Pons (tissue), 1 donor: Measurements from ENCODE around the gene DNAJC21.
A peak's percentile ranks its signal among the peaks of the same experiment; 100 is the strongest.

Experiments used
- DNase-seq: peaks from one replicate; pipeline ENCODE4 v3.0.0-alpha.2; 2016; ENCODE audit warnings: low spot score

The DNAJC21 gene

GRCh38 chr5:34982823-34983222, 53.5 kb downstream of the DNAJC21 start:
- no peak for DNase-seq

DNA sequence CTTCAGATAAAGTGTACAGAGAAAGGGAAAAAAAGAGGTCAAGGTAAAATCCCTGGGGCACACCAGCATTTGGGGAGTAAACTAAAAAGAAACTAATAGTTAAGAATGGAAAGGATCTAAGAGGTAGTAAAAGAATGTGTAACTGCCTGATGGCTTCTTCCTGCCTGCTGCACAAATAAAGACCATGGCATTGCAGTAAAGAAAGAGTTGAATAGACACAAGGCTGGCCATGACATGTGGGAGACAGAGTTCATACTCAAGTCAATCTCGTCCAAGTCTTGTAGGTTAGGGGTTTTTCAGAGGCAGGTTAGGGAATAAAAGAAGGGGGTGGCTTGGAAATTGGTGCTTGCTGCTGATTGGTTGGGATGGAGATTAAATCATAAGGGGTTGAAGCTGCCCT, 57.6 kb downstream of the DNAJC21 start:
- no peak for DNase-seq

DNA sequence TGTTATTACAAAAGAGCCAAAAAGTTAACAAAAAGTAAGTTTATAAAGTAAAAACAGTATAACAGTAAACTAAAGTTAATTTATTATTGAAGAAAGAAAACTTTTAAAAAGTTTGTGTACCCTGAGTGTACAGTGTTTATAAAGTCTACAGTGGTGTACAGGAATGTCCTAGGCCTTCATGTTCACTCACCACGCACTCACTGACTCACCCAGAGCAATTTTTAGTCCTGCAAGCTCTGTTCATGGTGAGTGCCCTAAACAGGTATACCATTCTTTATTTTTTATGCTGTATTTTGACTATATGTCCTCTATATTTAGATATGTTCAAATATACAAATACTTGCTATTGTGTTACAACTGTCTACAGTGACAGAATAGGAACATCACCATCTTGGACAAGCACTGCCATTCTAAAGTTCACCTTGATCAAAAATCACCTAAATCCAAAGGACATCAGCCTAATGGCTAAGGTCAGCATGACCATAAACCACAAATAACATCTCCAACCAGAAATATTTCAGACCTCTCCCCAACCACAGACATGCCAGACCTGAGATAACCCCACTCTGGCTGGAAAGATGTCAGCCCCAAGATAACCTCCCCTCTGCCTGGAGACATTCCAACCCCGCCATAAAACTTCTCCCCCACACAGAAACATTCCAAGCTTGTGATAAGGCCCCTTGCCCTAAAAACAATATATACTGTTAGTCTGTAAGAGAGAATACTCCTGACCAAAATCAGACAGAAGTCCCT, 62.3 kb downstream of the DNAJC21 start:
- no peak for DNase-seq

DNA sequence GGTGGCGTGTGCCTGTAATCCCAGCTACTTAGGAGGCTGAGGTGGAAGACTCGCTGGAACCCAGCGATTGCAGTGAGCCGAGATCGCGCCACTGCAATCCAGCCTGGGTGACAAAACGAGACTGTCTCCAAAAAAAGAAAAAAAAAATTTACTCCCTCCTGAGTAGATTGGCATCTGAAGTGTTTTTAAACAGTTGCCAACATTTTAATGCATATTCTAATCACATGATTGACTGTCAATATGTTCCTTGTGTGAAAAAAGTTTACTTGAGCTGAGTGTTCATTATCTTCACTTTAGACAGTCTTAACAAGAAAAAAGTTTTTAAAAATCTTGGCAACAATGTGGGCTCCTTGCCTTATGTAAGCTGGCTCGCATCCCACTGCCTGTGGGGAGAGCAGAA, 64.6 kb downstream of the DNAJC21 start:
- DNase-seq, result no peak

DNA sequence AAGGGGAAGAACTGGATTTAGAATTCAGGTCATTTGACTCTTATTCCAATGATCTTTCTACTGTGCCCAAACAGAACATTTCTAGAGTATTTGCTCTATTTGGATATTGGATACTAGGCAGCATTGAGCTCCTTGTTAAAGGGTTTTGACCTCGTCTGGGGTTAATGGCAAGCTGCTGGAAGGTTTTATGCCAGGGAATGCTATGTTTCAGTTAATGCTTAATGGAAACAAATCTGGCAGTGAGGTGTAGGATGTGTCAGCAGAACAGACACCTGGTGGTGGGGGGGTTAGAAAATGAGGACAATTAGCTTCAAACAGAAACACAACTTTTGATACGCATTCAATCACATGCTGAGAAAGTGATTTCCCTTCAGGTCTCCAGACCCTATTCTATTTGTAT, 66.9 kb downstream of the DNAJC21 start:
- DNase-seq, result no peak

DNA sequence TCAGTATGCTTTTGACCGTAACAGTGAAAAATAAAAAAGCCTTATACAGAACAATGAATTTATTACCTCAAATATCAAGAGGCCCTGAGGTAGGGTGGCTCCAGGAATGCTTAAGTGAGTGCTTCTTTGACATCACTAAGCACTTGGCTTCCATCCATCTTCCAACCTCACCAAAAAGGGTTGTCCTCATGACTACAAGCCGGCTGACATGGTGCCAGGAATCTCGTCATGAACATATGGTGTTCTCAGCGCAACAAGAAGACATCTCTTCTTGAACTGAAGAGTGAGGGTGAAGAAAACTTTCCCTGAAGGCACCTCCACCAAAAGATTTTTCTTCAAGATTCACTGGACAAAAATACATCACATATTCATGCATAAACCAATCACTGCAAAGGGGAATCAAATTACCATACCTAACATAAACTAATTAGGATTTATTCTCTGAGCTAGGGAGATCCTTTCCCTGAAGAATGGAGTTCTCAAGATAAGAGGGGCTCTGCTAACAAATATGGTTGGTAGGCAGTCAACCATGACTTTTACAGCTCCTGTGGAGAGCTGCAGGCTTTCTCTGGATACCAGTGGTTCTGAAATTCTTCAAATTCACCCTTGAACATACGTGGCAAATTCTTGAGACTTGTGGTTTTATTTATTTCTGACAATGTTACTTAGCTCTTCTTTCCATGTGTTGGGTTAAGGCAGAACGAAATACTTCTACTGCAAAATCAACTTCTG, 68.9 kb downstream of the DNAJC21 start:
- peak; percentile 4 for DNase-seq

DNA sequence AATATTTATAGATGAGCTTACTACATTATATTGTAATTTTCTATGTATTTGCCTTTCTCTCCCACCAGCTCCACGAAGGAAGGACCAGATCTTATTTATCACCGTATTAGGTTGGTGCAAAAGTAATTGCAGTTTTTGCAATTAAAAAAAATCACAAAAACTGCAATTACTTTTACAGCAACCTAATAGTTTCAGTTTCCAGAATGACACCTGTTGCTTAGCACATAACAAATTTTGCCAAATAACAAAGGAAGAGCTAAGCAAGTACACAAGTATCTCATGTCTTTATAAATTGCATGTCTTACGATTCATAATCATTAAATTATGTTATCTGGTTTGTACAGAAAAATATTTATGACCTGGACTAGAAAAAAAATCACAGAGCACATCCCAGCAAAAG, 72.5 kb downstream of the DNAJC21 start:
- DNase-seq, result no peak

DNA sequence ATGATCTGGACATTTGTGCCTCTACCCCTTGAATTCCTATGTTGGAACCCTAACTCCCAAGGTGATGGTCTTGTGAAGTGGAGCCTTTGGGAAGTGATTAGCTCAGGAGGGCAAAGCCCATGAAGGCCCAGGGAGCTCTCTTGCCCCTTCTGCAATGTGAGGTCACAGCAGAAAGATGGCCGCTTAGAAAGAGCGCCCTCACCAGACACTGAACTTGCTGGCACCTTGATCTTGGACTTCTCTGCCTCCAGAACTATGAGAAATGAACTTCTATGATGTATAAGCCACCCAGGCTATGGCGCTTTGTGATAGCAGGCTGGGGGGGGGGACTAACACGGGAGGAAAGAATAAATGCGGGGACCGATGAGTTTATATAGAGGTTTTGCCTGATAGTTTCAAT, 73.1 kb downstream of the DNAJC21 start:
- DNase-seq, result no peak

GRCh38 chr5:35003018-35003957, 73.9 kb downstream of the DNAJC21 start:
- peak; percentile 66 for DNase-seq

DNA sequence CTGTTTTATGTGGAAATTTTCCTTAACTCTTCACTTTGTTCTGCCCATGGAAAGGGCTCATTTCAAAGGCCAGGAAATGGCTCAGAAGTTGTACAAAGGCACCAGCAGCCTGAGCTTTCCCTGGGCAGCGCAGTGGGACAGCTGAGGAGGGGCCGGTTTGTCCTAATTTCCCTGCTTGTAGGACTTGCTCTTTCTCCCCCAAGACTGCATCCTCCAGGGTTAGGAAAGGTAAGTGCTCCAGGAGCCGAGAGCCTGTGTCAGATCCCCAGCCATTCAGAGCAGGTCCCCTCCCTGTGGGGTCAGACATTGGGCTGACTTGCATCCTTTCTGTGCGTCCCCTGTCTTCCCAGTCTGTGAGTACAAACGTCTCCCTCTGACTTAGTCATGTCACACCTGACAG, 74.8 kb downstream of the DNAJC21 start:
- DNase-seq, result no peak

DNA sequence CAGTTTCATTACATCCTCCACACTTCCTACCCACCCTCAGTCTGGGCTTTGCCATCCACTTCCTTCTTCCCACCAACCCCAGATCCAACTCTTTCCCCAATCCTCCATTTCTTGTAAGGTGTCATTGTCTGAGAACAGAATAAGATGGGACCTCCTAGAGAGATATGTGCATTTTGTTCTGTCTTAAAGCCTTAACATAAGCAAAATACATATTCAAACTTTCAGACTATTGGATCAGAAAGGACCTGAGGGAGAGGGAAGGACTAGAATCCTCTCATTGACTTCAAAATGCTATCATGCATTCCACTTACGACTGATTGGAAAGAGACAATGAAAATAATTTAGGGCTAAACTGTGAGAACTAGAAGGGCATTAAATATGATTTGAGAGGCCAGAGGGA, 75.4 kb downstream of the DNAJC21 start:
- no peak for DNase-seq
